HL-60 (cell line): ENCODE data around the gene NRDC.

Experiments
- DNase-seq, 2 experiments: peaks; one replicate each; pipeline ENCODE4 v3.0.0-alpha.2; 2010 to 2020; ENCODE audit warnings: low read depth in 1 of 2, low spot score in 1 of 2
- H3K27ac ChIP-seq: fragments of 250-450 bp; sonication (Bioruptor Pico); replicated peaks from 2 replicates; pipeline ENCODE4 v1.5.1; 2020; ENCODE audit warnings: mild to moderate bottlenecking, moderate library complexity
- H3K27me3 ChIP-seq: fragments of 250-450 bp; sonication (Bioruptor Pico); 2 replicates; pipeline ENCODE4 v1.5.1; 2021; ENCODE audit warnings: mild to moderate bottlenecking, moderate library complexity; ENCODE audit not compliant: insufficient read depth, poor library complexity, severe bottlenecking
- H3K4me3 ChIP-seq: replicated peaks from 2 replicates; pipeline ENCODE4 v1.5.1; 2011; ENCODE audit warnings: mild to moderate bottlenecking, control low read depth, low read length; ENCODE audit not compliant: insufficient read depth
- GABPA ChIP-seq: IDR thresholded peaks from 2 replicates; pipeline ENCODE4 v1.6.1; 2012; ENCODE audit warnings: low read depth
- POLR2AphosphoS5 ChIP-seq: IDR thresholded peaks from 2 replicates; pipeline ENCODE4 v1.6.1; 2012; ENCODE audit warnings: low read depth
- SPI1 ChIP-seq: IDR thresholded peaks from 2 replicates; pipeline ENCODE4 v1.6.1; 2012; ENCODE audit warnings: low read depth, mild to moderate bottlenecking, borderline replicate concordance
- TF ChIP-seq, protein P1 (sequence below): IDR thresholded peaks from one replicate; pipeline ENCODE4 v1.5.1; 2011; ENCODE audit warnings: low read length, control low read depth, inconsistent platforms; ENCODE audit not compliant: insufficient read depth
- TF ChIP-seq, protein P2 (sequence below): IDR thresholded peaks from 2 replicates; pipeline ENCODE4 v1.6.1; 2012; ENCODE audit warnings: low read depth; ENCODE audit not compliant: insufficient replicate concordance

NRDC gene

DNA sequence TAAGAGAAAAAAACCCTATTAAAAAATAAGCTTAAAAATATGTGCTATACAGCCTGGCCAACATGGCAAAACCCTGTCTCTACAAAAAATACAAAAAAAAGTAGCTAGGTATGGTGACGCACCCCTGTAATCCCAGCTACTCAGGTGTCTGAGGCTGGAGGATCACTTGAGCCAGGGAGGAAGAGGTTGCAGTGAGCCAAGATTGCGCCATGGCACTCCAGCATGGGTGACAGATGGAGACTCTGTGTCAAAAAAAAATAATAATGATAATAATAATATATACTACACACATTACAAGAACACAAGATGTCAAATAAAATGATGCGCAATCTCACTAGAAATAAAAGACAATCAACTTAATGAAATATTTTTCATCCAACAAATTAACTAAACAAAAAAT is 22.9 kb downstream of the NRDC start:
- H3K27me3 ChIP-seq, result no peaks in the 10 kb centered on the region
- no peak for TF ChIP-seq POLR2AphosphoS5
- TF ChIP-seq SPI1, result no peak
- no peak for TF ChIP-seq GABPA
- TF ChIP-seq, protein P1, sequence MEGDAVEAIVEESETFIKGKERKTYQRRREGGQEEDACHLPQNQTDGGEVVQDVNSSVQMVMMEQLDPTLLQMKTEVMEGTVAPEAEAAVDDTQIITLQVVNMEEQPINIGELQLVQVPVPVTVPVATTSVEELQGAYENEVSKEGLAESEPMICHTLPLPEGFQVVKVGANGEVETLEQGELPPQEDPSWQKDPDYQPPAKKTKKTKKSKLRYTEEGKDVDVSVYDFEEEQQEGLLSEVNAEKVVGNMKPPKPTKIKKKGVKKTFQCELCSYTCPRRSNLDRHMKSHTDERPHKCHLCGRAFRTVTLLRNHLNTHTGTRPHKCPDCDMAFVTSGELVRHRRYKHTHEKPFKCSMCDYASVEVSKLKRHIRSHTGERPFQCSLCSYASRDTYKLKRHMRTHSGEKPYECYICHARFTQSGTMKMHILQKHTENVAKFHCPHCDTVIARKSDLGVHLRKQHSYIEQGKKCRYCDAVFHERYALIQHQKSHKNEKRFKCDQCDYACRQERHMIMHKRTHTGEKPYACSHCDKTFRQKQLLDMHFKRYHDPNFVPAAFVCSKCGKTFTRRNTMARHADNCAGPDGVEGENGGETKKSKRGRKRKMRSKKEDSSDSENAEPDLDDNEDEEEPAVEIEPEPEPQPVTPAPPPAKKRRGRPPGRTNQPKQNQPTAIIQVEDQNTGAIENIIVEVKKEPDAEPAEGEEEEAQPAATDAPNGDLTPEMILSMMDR, result no peak
- TF ChIP-seq, protein P2, sequence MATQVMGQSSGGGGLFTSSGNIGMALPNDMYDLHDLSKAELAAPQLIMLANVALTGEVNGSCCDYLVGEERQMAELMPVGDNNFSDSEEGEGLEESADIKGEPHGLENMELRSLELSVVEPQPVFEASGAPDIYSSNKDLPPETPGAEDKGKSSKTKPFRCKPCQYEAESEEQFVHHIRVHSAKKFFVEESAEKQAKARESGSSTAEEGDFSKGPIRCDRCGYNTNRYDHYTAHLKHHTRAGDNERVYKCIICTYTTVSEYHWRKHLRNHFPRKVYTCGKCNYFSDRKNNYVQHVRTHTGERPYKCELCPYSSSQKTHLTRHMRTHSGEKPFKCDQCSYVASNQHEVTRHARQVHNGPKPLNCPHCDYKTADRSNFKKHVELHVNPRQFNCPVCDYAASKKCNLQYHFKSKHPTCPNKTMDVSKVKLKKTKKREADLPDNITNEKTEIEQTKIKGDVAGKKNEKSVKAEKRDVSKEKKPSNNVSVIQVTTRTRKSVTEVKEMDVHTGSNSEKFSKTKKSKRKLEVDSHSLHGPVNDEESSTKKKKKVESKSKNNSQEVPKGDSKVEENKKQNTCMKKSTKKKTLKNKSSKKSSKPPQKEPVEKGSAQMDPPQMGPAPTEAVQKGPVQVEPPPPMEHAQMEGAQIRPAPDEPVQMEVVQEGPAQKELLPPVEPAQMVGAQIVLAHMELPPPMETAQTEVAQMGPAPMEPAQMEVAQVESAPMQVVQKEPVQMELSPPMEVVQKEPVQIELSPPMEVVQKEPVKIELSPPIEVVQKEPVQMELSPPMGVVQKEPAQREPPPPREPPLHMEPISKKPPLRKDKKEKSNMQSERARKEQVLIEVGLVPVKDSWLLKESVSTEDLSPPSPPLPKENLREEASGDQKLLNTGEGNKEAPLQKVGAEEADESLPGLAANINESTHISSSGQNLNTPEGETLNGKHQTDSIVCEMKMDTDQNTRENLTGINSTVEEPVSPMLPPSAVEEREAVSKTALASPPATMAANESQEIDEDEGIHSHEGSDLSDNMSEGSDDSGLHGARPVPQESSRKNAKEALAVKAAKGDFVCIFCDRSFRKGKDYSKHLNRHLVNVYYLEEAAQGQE, result no peak
- DNase-seq, result no peak
- no peak overlapping the region for H3K27ac ChIP-seq
- H3K4me3 ChIP-seq, result no peak overlapping the region

DNA sequence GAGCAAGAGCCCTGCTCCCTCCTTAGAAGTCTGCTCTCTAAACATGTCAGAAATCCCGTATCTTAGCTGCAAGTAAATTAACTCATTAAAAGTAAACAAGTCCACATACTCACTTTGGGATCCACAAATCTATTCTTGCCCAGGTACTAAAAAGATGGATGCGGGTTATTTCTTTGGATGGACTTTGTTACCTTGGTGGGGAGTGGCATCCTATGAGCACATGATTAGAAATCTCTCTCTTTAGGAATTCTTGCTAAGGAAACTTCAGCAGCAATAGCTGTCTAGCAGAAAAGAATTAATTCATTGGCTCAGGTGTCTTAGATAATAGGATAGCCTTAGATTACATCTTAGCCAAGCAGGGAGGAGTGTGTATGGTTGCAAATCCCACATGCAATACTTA is 25.2 kb downstream of the NRDC start:
- Histone ChIP-seq H3K27me3 (no peaks in the 10 kb centered on the region), H3K27ac (no peak overlapping the region), H3K4me3 (no peak overlapping the region)
- DNase-seq, result no peak
- TF ChIP-seq SPI1 (no peak), POLR2AphosphoS5 (no peak), GABPA (no peak)
- TF ChIP-seq, protein P1, result no peak
- TF ChIP-seq, protein P2, result no peak

GRCh38 chr1:51851882-51852396 is 26.6 kb downstream of the NRDC start:
- H3K27me3 ChIP-seq, result no peaks in the 10 kb centered on the region
- DNase-seq, result no peak
- TF ChIP-seq, protein P2, result no peak
- TF ChIP-seq SPI1 (no peak), POLR2AphosphoS5 (no peak), GABPA (no peak)
- TF ChIP-seq, protein P1, result no peak
- no peak overlapping the region for H3K27ac ChIP-seq
- H3K4me3 ChIP-seq, result no peak overlapping the region
